GM21619 (cell line): ENCODE results near the gene PKHD1.

Source experiments
- ATAC-seq: cut with Tn5 transposase; IDR thresholded peaks from one replicate; pipeline ENCODE4 v1.9.1; 2021; ENCODE audit not compliant: unreplicated experiment

PKHD1 gene

DNA sequence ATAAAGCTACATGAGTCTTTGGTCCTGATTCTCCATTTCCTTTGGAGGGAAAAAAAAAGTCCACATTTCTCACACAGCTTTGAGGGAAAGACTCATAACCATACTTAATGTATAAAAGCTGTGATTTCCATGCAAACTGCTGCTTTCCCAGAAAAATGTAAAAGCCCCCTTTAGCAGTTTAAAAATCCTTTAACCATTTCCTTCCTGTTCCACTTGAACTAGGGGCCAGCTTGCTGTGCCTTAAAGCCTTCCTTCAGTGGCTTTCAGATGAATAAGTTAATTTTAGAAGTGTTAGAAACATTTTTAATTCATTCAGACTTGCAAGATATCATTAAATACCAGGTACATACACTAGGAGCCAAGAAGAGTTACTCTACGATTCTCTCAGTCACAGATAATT is 273.5 kb downstream of the PKHD1 start:
- ATAC-seq = no peak

DNA sequence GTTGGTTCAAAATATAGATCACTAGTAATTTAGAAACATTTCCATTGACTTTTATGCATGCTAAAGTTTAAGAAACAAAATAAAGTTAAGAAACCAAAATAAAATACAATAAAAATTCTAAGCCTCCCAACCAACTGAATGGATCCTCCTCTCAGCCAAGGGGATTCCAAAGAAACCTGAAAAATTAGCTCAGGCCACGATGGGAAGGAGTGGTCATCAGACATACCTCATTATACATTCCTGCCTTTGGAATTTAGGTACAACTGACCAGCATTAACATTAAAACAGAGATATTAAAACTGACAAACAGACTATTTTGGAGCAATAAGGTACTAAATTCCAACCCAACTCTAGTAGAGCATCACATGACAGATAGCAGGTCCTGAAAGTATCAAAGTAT is 275.2 kb downstream of the PKHD1 start:
- no peak for ATAC-seq

DNA sequence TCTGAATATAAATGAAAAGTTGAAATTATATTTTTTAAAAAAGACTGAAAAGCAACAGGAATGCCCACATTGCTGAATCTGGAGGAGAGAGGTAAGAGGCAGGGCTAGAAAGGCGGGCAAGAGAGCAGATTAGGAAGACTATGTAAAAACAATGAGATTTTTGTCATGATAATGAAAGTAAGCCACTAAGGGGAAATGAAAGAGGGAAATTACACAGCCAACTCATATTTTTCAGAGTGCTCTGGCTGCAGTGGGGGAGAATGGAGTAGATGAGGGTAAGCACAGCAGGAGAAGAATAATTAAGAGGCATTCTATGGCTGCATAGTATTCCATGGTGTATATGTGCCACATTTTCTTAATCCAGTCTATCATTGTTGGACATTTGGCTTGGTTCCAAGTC is 281.9 kb downstream of the PKHD1 start:
- ATAC-seq = peak; percentile 90

DNA sequence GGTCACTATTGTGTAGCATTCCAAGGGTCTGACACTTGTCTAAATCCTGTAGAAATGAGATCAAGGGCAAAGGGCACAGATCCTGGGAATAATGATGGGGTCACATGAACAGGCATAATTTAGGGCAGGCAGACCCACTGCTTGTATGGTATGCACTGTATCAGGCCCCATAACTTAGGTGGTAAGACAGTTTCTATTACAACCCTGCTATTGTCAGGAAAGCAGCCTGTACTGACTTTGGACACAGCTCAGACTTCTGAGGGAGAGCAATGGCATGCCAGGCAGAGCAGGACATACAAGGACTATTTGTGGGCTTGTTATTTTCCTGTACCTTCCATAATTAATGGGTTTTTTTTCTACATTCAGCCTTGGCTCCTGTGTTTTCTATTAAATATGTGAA is 286.8 kb downstream of the PKHD1 start:
- ATAC-seq = no peak

DNA sequence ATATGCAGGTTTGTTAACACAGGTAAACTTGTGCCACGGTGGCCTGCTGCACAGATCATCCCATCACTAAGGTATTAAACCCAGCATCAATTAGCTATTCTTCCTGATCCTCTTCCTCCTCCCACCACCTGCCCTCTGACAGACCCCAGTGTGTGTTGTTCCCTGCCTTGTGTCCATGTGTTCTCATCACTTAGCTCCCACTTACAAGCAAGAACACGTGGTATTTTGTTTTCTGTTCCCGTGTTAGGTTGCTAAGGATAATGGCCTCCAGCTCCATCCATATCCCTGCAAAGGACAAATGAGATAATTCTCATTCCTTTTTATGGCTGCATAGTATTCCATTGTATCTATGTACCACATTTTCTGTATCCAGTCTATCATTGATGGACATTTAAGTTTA is 294.0 kb downstream of the PKHD1 start:
- no peak for ATAC-seq

DNA sequence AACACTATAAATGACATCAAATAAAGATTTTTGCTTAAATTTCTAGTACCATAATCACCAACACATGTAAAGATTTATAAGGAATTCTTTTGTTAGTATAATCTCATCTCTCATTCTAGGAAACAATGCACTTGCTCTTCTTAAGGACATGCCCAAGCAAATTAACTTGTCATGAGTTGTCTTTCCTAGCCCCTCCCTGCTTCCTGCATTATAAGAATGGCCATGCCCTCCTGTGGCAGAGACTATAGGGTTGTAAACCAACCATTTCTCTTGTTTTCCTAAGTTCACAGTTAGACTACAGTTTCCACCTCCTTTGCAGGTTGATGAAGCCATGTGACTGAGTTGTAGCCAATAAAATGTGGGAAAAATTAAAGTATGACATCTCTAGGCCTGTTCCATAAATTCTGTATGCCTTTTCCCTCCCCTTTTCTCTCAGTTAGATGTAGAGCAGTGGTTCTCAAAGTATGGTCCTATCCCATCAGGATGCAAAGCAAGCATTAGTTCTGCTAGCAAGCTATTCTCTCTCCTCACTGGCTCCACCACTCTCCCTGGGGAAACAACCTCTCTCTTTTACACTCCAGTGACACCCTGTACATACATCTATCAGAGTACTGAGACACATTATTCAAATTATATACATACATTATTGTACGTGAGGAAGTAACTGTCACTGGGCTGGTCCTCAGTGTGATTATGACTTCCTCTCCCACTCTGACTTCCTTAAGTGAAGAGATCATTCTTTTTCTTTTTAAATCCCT is 295.0 kb downstream of the PKHD1 start:
- ATAC-seq = no peak

DNA sequence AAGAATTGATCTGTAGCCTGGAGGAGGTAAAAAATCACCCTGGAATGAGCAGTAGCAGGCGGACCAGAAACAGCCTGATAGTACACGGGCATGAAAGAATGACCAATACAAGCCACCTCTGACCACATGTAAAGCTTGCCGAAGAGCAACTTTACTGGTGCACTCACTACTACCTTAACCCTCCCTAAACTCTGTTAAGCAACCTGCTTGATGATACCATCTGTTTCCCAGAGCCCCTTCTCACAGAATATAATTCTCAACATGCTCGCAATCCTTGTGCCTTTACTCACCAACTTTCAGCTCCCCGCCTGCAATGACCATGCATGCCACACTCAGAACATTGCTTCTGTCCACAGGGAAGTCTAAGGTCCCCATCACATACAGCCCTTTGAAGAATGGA is 296.5 kb downstream of the PKHD1 start:
- ATAC-seq = no peak

DNA sequence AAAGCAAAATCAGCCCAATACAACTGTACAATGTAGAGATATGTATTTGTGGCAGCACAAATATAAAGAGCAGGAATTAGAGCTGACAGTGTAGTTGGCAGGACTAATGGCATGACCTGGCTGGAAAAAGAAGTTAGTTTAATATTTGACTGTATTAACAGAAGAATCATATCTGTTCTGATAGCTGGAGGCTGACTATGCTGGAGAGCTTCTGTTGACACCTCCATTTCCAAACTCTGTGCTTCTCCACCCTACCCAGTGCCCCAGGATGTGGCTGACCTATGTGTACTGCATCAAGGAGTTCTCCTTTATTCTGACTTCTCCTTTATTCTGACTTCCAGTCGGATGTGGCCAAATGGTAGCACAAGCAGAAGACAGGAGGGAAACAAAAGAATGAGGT is 299.3 kb downstream of the PKHD1 start:
- ATAC-seq = no peak

DNA sequence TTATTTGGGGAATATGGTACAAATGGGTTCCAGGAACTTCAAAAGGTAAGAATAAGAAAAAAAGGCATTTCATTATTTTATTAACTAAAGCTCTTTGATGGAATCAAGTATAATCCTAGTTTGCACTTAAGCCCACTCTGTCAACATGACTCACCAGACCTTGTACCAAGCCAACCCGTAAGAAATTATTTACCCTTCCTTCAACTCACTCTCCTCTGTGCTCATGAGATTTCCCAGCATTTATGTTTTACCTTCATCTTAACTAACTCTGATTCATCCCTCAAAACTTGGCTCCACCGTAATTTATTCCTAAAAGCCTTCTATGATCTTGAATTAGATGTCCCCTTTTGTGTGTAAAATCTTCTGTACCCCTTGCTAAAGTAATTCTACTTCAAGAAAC is 308.7 kb downstream of the PKHD1 start:
- no peak for ATAC-seq

DNA sequence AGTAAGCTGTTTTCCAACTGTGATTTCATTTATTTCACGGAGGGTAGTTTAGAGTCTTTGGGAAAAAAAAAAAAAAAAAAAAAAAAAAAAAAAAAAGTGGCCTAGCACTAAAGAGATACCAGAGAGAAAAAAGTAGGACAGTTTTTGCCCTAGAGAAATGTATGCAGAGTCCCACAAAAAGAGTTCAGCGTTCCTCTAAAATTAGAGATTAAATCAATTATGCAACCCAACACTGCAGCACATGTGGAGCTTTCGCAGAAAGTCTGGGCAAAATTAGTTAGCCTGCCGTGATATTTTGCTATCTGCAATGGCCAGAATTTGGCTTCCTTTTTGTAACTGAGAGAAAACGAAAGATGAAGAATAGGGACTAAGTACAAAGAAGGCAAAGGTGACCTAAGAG is 309.8 kb downstream of the PKHD1 start:
- ATAC-seq = no peak

DNA sequence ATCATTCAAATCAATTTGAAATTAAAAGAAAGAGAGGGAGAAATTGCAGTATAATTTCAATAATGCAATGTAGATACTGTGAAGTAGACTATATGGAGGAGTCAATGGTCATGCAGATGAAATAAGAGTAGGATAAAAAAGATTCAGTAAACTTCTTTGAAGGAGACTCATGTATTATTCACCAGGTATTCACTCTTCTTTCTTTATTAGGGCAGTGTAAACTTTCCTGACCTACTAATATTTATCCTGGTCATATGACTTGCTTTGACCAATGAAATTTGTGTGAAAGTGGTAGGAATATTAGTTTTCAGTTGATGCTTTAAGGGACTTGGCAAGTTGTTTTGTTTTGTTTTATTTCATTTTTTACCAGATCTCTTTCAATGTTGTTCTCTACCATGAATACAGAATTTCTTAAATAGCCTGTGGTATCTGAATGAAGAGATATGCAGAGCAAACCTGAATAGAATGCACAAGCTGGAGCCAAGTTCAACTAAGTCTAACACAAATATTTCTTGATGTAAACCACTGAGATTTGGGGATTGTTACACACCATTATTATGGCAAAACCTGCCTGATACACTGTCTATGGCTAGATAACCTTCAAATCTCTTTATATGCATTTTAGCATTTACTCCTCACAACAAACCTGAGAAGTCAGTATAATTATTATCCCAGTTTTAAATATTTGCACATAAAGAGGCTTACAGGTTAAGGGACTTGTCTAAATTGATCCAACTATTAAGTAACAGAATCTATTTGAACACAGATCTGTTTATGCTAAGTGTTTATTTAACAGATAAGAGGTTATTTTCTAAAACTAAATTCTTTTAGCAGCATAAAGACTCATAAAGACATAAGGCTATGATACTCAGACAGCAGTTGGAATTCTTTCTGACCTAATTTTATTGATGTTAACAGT is 311.2 kb downstream of the PKHD1 start:
- ATAC-seq = no peak

DNA sequence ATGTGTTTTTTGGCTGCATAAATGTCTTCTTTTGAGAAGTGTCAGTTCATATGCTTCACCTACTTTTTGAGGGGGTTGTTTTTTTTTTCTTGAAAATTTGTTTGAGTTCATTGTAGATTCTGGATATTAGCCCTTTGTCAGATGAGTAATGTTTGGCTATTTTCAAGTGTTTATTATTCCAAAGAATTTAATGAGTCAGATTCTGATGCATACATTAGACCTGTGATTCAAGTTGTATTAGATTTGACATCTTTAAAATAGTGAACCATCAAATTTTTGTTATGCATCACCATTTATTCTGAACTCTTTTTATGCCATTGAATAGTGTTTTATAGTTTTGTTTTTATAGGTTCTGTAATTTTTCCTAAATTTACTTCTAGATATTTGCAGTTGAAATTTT is 319.3 kb downstream of the PKHD1 start:
- no peak for ATAC-seq

DNA sequence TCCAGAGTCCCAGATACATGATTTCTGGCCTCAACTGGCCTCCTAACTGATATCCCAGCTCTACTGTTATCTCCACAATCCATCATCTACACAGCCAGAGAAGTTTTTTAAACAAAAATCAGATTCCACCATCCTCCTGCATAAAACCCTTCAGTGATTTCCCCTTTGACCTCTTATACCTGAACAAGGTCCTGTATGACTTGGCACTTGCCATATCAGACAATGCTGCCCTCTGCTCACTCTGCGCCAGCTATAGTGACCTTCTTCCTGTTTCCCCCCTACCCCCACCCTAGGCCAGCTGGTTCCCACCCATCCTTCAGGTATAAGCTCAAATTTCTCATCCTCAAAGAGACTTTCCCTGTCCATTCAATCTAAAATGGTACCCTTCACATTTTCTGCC is 322.2 kb downstream of the PKHD1 start:
- no peak for ATAC-seq

DNA sequence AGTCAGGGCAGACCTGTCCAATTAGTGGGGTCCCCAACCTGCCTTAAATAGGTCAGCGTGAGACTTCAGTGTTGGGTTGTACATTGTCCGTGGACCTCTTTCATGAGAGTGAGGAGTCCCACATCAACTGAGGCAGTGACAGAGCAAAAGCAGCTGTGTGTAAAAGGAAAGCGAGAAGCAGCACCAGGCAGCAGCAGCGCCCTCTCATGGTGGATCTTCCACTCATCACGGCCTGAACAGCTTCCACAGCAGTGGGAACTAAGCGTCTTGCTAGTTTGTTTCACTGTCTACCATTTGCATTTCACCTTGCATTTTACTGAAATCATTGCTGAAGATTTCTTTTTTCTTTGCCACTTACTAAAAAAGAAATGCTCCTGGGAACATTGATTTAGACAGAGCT is 333.8 kb downstream of the PKHD1 start:
- peak; percentile 56 for ATAC-seq

DNA sequence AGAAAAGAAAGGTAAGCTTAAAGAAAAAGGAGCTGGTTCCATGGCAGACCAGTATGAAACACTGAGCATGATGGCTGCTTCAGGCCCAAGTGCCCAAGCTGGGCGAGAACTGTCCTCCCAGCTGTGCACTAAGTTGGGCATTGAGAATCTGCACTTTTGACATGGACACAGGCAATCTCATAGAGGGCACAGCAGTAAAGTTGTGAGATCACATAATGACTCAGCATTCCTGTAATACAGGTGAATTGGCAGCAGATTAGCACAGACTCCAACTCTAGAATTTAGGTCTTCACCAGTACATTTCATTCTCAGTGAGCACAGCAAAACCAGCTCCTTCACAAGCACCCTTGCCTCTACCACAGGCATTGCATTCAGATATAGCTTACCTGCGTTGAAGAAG is 343.4 kb downstream of the PKHD1 start:
- no peak for ATAC-seq

DNA sequence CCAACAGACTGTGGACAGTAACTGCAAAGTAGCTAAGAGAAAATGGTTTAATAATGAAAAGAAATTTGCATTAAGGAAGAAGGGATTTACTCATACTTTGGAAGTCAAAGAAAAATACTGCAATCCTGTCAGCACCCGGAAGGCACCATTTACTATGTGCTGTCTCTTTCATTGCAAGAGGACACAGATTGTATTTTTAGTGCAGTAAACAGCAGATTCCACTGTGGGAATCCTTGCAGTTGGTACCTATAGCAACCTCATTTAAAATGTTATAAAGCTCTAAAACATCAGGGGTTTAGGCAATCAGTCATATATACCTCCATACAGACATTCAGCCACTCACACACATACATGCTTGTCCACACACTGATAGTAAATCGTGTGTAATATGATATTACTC is 346.8 kb downstream of the PKHD1 start:
- no peak for ATAC-seq

DNA sequence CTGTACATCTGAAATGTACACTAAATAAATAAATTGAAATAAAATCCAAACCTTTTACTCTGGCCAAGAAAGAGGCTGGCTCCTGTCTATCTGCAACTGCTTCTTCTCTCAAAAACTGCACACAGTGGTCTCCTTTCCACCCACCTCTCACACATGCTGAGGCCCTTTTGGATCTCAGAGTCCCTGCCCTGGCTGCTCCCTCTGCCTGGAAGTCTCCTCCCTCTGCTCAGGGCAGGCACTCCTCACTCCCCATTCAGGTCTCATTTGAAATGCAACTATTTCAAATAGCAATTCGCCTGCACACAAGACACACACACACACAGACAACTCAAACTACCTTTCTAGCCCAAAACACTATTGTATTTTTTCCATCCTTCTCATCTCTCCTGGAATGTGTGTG is 348.8 kb downstream of the PKHD1 start:
- ATAC-seq = no peak

DNA sequence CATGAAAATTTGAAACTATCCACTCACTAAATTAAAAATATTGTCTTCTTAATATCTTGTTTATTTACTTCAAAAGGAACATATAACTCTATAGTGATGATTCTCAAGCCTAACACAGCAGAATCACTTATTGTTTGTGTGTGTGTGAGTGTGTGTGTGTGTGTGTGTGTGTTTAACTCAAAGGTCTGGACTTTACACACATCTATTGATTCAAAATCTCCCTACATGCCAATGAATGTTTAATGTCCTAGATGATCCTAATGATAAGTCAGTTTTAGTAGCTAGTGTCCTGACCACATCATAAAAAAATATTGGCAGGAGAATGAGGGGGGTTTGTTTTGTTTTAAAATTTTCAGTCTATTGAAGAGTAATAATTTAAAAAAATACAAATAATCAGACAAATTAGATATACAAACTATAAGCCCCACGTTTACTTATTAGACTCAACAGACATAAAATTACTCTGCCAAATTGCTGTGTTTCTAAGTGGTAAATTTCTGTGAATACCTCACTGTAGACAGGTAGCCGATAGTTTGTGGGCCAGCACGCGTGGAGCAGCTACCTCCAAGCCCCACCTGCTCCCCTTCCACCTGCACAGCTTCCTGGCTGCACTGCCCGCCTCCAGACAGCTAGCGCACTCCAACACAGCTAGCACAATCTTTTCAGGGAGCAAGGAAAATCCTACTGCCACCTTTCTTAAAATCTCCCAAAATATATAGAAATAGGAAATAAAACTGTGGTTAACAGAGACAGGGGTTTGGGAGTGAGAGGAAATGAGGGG is 349.6 kb downstream of the PKHD1 start:
- ATAC-seq = no peak

DNA sequence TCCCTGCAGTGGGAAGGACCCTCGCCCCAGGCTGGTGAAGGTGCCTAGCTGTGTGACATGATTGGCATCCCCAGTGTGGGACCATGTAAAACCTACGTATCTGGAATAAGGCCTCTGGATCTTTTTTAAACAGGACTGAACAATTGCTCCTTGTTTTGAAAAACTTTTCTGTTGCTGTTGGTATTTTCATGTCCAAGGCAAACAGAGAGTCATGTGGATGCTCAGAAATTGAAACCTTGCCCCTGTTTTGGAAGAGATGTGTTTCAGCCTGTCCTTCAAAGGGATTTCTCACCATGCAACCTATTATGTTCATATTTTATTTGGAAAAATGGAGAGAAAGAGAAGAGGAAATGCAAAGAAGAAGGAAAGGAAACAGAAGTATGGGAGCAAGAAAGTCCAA is 362.3 kb downstream of the PKHD1 start:
- no peak for ATAC-seq

DNA sequence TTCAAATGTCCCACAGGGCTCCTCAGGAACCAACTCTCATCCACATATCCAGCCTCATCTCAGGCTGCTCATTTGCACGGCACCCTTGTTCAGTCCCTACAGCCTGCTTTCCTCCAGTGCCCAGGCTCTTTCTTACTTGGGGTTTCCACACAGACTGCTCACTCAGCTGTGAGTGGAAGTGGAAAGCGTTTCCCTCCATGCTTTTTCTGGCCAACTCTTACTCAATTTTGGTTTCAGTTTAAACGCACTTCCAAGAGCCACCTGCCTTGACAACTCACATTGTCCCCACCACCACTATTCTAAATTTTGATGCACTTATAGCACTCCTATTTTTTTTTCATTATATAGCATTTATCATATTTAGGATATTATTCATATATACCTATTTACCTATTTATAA is 367.1 kb downstream of the PKHD1 start:
- no peak for ATAC-seq

DNA sequence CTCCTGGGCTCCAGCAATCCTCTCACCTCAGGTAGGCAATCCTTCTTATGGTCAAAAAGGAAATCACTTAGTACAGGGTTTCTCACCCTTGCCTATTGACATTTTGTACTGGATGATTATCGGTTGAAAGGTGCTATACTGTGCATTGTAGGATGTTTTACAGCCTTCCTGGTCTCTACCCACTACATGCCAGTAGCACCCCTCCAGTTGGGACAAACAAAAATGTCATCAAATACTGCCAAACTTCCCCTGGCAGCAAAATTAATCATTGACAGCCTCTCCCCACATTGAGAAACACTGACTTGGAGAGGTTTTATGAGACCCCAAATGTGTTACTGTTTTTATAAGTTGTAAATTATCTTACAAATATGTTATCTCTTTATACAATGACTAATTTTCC is 368.1 kb downstream of the PKHD1 start:
- ATAC-seq = no peak

DNA sequence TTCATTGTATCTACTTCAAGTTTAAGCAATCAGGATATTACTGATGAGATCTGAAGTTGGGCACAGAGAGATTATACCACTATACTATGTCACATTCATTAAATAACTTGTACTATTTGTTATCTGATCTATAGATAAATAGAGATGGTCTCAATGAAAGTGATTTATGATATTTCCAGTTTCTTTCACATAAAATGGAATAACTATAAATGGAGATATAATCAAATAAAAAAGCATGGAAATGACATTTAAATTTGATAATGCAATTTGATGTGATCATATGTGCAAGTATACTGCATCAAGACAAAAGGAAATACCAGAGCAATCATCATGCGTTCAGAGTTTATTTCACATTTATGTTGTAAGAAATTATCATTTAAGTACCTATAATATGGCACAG is 368.9 kb downstream of the PKHD1 start:
- no peak for ATAC-seq
